ENCODE results near the gene GALNT12. TPM values are rescaled to one million over a fixed set of nuclear protein-coding genes. Genes with fewer than 3 reads are reported as not detected.

GALNT12 gene
- total and polyA plus RNA-seq, 4 donors: 0.16 to 1.4 (median 0.25) TPM; not detected in 1

DNA sequence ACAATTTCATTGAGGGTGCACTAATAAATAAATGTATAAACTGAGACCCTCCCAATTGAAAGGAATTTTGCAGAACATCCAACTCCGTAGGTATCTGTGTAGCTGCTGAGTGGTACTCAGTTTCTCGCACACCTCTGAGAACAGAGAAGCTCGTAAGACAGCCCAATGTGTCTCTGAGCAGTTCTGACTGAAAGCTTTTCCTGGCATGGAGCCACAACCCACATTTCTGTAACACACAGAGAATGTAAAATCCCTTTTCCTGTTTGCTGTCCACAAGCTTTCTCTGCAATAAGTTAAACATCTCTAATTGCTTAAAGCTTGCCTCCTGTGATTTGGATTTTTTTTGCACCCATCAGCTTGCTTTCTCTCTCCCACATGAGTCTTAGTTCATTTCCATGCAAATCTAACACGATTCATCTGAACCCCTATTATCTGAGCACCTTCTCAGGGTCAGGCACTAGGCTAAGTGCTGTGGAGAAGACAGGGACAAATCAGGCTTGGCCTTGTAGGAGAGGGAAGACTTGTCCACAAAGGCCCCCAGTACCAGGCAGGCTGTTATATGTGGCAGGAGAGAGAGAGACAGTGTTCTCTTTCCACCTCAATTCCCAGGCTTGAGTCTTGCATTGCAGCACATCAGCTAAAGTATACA lies 92.1 kb downstream of the GALNT12 start:
- no peak for DNase-seq (ENCODE audit: low spot score)
- Histone ChIP-seq H3K27ac (ENCODE audit: low read depth in 1 of 2, low read length in 2 of 2) (no peak overlapping the region), H3K27me3 (ENCODE audit: control insufficient read depth in 4 of 4, insufficient read depth in 4 of 4, low read length in 3 of 4) (peaks cover 0 to 6% (median 2%) of the 10 kb centered on the region in 4 donors), H3K9ac (ENCODE audit: low read depth in 1 of 2, low read length in 2 of 2) (no peak overlapping the region), H3K9me3 (ENCODE audit: control insufficient read depth in 4 of 4, low read length in 3 of 4) (peaks cover 0 to 2% (median under 1%) of the 10 kb centered on the region in 4 donors), H3K4me1 (ENCODE audit: control insufficient read depth in 4 of 4, insufficient read depth in 4 of 4, low read length in 3 of 4) (no peaks in the 10 kb centered on the region), H3K4me3 (ENCODE audit: low read depth in 1 of 3, low read length in 3 of 3) (no peak overlapping the region), H3K36me3 (ENCODE audit: control insufficient read depth in 4 of 4, insufficient read depth in 3 of 4, low read depth in 1 of 4, low read length in 3 of 4) (no peaks in the 10 kb centered on the region)
- 63% methylated on average over 4 of the region's 4 CpGs for WGBS
- no peak for TF ChIP-seq GABPA (IDR thresholded peaks at IDR 0.05 in 1 of 2, conservative IDR thresholded peaks at IDR 0.05 in 1 of 2)
- TF ChIP-seq SP1 (IDR thresholded peaks at IDR 0.05): no peak
- no peak for TF ChIP-seq YY1 (IDR thresholded peaks at IDR 0.05)

Other genes with a start within 250 kb of the GALNT12 start
- gene GABBR2, start 98.7 kb upstream of the GALNT12 start, total RNA-seq: under 1 TPM; 0.08 to 0.23 TPM
- under 1 TPM in 1 of 2 donors, not detected in 1; 0.03 TPM for gene GABBR2, start 98.7 kb upstream of the GALNT12 start, polyA plus RNA-seq
- gene ANKS6, start 11.1 kb upstream of the GALNT12 start, total RNA-seq: 1 to 10 TPM; 1.9 to 6.3 TPM
- gene ANKS6, start 11.1 kb upstream of the GALNT12 start, polyA plus RNA-seq: 1 to 10 TPM; 2.3 to 3.5 TPM
- under 1 TPM; 0.33 to 0.42 TPM for gene COL15A1, start 136.2 kb downstream of the GALNT12 start, total RNA-seq
- gene COL15A1, start 136.2 kb downstream of the GALNT12 start, polyA plus RNA-seq: under 1 TPM; 0.10 to 0.16 TPM